ENCODE results near the gene PLA2G6.

The PLA2G6 gene

DNA sequence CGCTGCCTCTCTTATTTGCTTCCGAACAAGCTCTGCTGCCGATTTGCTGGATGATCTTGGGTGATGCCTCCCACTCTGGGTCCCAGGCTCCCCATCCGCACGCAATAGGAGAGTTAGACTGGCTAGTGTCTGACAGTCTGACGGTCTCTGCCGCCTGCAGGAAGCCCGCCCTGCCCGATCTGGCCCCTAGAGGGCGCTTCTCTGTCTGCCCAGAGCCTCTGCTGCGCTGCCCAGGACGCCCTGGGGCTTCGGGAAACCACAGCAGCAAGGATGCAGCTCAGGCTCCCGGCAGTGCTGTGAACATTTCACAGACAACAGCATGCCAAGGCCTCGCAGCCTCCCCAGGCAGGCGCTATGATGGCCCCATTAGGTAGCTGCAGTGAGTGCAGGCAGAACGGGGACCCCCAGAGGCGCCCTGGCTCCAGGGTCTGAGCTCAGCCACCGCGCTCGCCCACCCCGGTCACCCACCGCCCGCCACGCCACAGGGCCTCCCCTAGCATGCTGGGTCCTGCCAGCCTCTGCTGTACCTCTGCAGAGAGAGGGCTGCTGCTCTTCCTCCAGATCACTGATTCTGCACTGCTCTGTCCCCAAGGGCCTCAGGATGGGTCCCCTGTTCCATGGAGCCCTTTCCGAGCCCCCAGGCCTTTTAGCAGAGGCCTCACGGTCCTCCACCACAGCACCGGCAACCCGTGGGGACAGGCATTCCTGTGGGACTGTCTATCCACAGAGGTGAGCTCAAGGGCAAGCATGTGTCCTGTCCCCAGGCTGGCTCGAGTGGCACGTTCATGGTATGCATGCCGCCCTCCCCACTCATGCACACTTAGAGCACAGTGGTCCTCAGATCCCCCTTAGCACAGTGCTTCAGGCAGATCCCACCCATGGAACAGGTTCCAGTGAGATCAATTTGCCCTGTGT, 66.9 kb downstream of the PLA2G6 start:
- TF ChIP-seq, protein P1, sequence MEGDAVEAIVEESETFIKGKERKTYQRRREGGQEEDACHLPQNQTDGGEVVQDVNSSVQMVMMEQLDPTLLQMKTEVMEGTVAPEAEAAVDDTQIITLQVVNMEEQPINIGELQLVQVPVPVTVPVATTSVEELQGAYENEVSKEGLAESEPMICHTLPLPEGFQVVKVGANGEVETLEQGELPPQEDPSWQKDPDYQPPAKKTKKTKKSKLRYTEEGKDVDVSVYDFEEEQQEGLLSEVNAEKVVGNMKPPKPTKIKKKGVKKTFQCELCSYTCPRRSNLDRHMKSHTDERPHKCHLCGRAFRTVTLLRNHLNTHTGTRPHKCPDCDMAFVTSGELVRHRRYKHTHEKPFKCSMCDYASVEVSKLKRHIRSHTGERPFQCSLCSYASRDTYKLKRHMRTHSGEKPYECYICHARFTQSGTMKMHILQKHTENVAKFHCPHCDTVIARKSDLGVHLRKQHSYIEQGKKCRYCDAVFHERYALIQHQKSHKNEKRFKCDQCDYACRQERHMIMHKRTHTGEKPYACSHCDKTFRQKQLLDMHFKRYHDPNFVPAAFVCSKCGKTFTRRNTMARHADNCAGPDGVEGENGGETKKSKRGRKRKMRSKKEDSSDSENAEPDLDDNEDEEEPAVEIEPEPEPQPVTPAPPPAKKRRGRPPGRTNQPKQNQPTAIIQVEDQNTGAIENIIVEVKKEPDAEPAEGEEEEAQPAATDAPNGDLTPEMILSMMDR (IDR thresholded peaks at IDR 0.05): peak; percentile 68
- Histone ChIP-seq H2AFZ (no peak overlapping the region), H3K27ac (no peak overlapping the region), H3K4me2 (ENCODE audit: low read length) (no peak overlapping the region), H3K4me3 (ENCODE audit: low read depth, low read length) (no peak overlapping the region), H3K27me3 (ENCODE audit: control insufficient read depth, insufficient read depth, low read length) (no peaks in the 10 kb centered on the region), H3K9ac (no peak overlapping the region), H3K79me2 (no peaks in the 10 kb centered on the region), H3K4me1 (no peaks in the 10 kb centered on the region), H3K9me3 (ENCODE audit: control insufficient read depth, low read length) (no peaks in the 10 kb centered on the region), H3K36me3 (ENCODE audit: control insufficient read depth, insufficient read depth, low read length) (no peaks in the 10 kb centered on the region)

DNA sequence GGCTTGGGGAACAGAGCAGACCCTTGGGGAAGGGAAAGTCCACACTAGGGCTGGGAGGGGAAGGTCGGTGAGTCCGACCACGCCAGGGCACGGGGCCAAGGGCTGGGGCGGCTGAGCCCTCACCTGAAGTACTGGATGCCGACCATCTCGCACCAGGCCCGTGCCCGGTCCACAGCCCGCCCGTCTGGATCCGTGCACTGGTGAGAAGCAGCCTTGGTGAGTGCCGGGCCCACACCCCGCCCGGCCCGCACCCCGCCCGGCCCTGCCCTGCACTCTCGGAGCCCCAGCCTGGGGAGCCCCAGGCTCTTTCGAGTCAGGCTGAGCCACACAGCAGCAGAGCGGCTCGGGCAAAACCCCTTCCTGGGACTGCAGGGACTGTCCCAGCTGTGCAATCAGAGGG, 69.2 kb downstream of the PLA2G6 start:
- H3K4me2 ChIP-seq (ENCODE audit: low read length): no peak overlapping the region
- H3K79me2 ChIP-seq: no peaks in the 10 kb centered on the region
- no peak overlapping the region for H3K27ac ChIP-seq
- TF ChIP-seq, protein P1 (IDR thresholded peaks at IDR 0.05): no peak
- no peak overlapping the region for H3K4me3 ChIP-seq (ENCODE audit: low read depth, low read length)
- no peaks in the 10 kb centered on the region for H3K9me3 ChIP-seq (ENCODE audit: control insufficient read depth, low read length)
- H2AFZ ChIP-seq: no peak overlapping the region
- no peaks in the 10 kb centered on the region for H3K4me1 ChIP-seq
- no peak overlapping the region for H3K9ac ChIP-seq
- H3K36me3 ChIP-seq (ENCODE audit: control insufficient read depth, insufficient read depth, low read length): no peaks in the 10 kb centered on the region
- no peaks in the 10 kb centered on the region for H3K27me3 ChIP-seq (ENCODE audit: control insufficient read depth, insufficient read depth, low read length)

DNA sequence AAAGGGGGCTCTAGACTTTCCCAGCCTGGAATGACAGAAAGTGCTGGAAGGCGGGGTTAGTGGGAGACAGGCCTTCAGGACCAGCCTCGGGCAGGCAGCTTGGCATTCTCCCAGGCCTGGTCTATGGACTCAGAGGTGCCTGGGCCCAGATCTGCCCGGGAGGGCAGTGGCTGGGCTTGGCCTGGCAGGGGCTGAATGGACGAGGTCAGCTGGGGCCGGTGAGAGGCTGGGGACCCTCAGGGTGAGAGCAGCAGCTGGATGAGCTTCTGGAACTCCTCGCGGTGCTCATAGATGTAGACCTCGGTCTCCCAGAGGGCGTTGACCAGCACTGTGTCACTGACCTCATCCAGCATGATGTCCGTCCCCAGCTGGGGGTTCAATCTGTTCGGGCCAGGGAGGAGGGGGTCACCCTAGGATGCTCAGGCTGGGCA, 69.7 kb downstream of the PLA2G6 start:
- H2AFZ ChIP-seq: no peak overlapping the region
- H3K27ac ChIP-seq: no peak overlapping the region
- no peak overlapping the region for H3K4me3 ChIP-seq (ENCODE audit: low read depth, low read length)
- no peaks in the 10 kb centered on the region for H3K4me1 ChIP-seq
- TF ChIP-seq, protein P1 (IDR thresholded peaks at IDR 0.05): no peak
- no peaks in the 10 kb centered on the region for H3K9me3 ChIP-seq (ENCODE audit: control insufficient read depth, low read length)
- no peaks in the 10 kb centered on the region for H3K27me3 ChIP-seq (ENCODE audit: control insufficient read depth, insufficient read depth, low read length)
- H3K9ac ChIP-seq: no peak overlapping the region
- no peaks in the 10 kb centered on the region for H3K36me3 ChIP-seq (ENCODE audit: control insufficient read depth, insufficient read depth, low read length)
- no peaks in the 10 kb centered on the region for H3K79me2 ChIP-seq
- H3K4me2 ChIP-seq (ENCODE audit: low read length): no peak overlapping the region

DNA sequence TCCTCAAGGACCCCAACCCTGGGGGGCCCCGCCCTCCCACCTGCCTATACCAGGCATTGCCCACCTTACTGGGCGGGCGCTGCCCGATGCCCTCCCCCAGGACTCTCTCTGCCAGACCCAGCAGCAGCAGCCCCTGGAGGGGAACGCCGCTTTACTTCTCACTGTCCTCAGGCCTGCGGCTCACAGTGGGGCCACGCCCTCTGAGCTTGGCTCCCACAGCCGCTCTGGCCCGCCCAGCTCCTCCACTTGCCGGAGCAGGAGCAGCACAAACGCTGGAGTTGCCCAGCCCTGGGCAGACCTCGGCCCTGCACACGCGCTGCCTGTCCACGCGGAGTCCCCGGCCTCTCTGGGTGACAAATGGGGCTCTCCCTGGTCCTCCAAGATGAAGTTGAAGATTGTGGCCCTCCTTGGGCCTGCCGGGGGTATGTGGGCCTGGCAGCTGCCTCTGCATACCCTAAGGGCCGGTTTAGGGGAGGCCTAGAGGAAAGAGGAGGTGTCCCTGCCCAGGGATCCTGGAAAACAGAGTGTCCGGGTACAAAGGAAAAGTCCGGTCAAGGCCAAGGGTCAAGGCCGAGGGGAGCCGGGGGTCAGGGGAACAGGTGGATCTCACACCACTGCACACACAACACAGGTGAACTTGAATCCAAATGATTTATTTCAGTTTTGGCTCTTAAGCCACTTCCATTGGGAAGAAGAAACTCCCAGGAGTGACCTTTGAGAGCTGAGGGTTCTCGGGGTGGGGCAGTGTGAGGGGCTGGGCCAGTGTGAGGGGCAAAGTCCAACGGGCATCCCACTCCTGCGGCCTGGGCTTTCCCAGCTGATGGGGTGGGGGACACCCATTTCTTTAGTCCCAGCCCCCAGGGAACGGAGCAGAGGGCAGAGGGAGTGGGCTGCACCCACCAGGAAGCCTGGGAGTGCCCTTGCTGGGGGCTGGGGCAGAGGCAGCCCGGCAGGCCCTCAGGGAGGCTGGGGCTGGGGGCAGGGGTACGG, 70.5 kb downstream of the PLA2G6 start:
- no peaks in the 10 kb centered on the region for H3K4me1 ChIP-seq
- no peaks in the 10 kb centered on the region for H3K79me2 ChIP-seq
- H3K4me3 ChIP-seq (ENCODE audit: low read depth, low read length): no peak overlapping the region
- TF ChIP-seq, protein P1 (IDR thresholded peaks at IDR 0.05): no peak
- no peak overlapping the region for H3K27ac ChIP-seq
- no peaks in the 10 kb centered on the region for H3K9me3 ChIP-seq (ENCODE audit: control insufficient read depth, low read length)
- no peak overlapping the region for H3K9ac ChIP-seq
- H3K4me2 ChIP-seq (ENCODE audit: low read length): no peak overlapping the region
- no peak overlapping the region for H2AFZ ChIP-seq
- H3K27me3 ChIP-seq (ENCODE audit: control insufficient read depth, insufficient read depth, low read length): no peaks in the 10 kb centered on the region
- H3K36me3 ChIP-seq (ENCODE audit: control insufficient read depth, insufficient read depth, low read length): no peaks in the 10 kb centered on the region
